Fibroblast of peridontal ligament (primary cell): ENCODE results near the gene NDUFS6.
"Not testable (repeated sequence)": the region's sequence is repeated elsewhere in the genome, so short reads cannot be mapped to it uniquely, and the experiment has no call there.

Source experiments
- DNase-seq: peaks from one replicate; pipeline ENCODE4 v3.0.0-alpha.2; 2010; ENCODE audit errors: extremely low read depth

Gene NDUFS6

DNA sequence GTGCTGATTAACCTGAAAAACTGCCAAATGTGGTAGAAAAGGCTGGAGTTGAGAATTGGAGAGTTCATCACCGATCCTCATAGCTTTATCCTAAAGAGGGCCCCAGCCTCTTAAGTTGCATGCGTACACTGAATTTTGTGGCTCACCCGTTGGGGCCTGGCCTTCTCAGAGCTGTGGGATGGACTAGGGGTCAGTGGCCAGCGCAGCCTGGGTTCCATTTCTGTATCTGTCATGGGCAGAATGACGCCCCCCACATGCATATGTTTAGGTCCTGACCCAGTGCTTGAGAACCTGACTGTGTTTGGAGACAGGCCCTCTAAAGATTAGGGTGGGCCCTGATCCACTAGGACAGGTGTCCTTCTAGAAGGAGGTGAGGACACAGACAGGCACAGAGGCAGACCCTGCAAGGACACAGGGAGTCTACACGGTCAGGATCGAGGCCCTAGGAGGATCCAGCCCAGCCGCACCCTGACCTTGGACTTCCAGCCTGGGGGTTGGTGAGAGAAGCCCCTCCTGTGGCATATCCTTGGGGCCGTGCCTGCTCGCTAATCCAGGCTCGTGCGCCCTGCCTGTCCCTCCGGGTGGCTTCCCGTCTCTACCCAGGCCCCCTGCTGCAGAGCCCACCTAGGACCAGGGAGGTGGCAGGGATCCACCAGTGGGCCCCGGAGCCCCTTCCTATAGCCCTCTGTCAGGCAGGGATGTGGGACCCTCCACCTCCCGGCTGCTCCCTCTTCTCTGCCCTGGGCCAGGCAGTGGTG is 32.2 kb downstream of the NDUFS6 start:
- no peak for DNase-seq

DNA sequence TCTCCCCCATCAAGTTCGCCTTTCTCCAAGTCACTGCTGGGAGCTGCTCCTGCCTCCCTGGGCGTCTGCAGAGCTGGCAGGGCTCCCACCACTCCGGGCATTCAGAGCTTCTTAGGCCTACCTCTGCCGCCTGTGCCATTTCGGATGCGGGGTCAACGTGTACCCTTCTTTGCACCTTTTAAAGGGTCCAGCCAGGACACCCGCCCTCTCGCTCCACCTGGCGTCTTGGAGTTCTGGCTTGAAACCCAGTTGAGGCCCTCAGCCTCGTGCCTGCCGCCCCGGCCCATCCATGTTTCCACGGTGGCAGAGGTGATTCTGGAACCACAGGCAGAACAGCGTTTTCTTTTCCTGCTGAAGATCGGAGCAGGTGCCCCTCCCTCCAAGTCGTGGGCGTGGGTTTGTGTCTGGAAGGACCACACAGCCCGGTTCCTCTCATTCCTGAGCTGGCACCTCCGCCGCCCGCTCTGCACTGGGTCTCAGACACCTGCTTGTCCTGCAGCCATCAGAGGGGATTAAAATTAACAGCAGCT is 32.9 kb downstream of the NDUFS6 start:
- no peak for DNase-seq

DNA sequence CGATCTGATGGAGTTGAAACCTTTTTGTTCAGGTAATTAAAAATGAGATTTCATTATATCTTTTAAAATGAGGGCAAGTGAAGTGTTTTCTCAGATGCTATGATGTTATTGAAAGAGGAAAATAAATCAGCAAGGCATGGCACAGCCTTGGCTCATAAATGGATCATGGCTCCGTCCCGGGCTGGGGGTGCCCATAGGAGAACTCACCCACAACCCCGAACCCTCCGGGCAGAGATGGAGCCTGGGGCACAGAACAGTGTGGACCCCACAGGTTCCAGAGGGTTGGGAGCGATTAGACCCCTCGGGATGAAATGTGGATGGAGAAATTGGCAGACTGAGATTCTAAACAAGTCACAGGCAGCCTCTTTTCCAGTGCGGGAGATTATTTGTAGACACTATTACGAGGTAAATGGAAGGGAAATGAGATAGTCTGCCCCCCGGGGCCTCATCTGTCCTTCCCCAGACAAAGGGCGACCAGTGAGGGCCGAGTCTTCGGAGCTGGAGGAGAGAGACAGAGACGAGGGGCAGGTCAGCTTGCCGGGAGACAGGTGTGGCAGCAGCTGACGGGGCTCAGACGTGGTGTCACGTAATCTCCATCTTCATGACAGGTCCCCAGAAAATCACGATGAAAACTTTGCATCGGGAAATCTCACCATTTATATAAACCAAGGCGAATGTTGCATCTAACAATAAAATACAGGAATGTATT is 33.7 kb downstream of the NDUFS6 start:
- no peak for DNase-seq

DNA sequence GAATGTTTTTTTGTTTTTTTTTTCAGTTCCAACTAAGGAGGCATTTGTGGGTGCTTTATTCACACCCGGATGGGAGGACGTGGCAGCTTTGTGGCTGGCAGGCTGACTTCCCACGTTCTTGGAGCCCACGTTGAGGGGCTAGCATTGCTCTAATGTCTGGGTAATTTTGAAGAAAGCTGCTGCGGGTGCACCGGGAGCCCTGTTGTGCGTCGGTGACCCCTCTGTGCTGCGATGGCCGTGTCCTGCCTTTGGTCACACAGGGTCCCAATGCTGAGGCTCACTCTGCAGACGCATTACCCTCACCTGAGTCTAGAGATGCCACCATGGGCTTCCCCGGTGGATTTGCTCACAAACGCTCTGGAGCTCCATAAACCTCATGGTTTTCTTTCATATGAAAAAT is 34.2 kb downstream of the NDUFS6 start:
- no peak for DNase-seq

- no peak for DNase-seq
Observed at GRCh38 chr5:1836176-1836890, 35.1 kb downstream of the NDUFS6 start.

GRCh38 chr5:1836891-1837880 is 36.0 kb downstream of the NDUFS6 start:
- DNase-seq: no peak

GRCh38 chr5:1838013-1838412 is 36.8 kb downstream of the NDUFS6 start:
- DNase-seq: no peak

GRCh38 chr5:1840071-1840547 is 38.9 kb downstream of the NDUFS6 start:
- no peak for DNase-seq

DNA sequence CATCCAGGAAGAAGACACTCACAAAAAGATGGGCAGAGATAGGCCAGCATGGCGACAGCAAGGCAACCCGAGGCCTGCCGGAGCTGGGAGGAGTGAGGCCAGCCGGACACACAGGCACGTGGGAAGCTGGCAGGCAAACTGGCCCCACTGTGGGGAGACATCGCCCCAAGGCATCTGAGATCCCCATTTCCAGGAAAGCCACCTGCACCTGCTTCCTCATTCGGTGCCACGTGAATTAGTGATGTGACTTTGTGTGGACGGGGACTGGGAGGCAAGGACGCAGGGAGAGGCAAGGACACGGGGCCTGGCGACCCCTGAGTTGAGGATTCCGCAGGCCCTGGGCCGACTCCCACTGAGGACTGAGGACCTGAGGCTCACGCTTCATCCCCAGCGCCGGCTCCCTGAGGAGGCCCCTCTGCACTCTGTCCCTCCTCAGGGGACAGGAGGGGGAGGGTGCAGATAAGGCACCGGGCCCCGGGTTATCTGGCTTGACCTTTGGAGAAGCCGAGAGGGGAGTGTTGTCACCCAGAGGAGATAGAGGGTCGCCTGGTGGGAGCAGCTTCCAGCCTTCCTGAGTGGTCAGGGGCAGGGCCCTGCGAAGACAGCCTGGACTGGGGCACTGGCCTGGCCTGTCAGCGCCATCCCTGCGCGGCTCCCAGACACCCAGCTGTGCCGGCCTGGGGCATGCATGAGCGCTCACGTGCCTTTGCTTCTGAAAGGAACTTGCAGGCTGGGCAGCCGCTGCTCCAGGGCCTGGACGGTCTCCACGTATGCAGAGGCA is 39.7 kb downstream of the NDUFS6 start:
- DNase-seq: no peak

- no peak for DNase-seq
Observed at GRCh38 chr5:1842004-1842819, 41.0 kb downstream of the NDUFS6 start.

DNA sequence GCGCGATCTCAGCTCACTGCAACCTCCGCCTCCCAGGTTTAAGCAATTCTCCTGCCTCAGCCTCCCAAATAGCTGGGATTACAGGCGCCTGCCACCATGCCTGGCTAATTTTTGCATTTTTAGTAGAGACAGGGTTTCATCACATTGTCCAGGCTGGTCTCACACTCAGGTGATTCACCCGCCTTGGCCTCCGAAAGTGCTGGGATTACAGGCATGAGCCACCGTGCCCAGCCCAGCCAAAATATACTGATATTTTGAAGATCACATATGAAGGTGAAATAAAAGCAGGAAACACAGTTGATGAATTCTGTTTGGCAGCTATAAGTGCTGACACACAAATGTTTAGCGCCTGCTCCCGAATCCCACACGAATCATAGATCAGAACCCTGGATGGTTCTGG is 42.6 kb downstream of the NDUFS6 start:
- DNase-seq: not testable (repeated sequence)

DNA sequence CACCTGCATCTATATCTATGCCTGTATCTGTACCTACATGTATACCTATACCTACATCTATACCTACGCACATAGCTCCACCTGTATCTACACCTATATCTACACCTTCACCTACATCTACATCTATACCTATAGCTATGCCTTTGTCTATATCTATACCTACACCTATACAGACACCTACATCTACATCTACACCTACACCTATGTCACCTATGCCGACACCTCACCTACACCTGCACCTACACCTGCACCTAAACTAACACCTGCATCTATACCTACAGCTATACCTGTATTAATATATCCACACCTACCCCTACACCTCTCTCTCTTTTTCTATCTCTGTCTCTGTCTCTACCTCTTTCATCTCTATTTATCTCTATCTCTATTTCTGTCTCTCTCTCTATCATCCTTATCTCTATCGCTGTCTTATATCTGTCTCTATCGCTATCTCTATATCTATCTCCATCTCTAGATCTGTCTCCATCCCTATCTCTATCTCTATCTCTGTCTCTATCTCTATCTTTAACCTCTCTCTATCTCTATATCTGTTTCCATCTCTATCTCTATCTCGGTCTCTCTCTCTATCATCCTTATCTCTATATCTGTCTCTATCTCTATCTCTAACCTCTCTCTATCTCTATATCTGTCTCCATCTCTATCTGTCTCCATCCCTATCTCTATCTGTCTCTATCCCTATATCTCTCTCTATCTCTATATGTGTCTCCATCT is 43.7 kb downstream of the NDUFS6 start:
- no peak for DNase-seq

- DNase-seq: no peak
Observed at GRCh38 chr5:1845696-1846095, 44.5 kb downstream of the NDUFS6 start.

GRCh38 chr5:1846583-1846982 is 45.4 kb downstream of the NDUFS6 start:
- no peak for DNase-seq

DNA sequence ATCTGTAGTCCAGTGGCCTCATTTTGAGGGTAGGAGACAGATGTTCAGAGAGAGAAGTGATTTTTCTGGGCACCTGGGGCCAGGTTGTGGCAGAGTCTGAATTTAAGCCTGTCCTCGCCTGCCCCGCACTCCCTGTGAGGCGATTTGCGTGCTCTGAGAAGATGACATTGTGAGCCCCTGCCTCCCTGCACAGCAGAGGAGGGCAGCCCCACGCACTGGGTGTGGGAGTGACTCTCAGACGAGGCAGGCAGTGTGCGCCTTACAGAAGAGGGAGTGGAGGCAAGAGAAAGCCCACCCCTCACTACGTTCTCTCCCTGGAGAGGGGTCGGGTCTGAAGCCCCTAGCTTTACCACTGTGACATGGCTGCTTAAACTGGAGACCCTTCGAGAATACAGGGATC is 45.8 kb downstream of the NDUFS6 start:
- no peak for DNase-seq

- DNase-seq: no peak
Observed at GRCh38 chr5:1847611-1848010, 46.4 kb downstream of the NDUFS6 start.

DNA sequence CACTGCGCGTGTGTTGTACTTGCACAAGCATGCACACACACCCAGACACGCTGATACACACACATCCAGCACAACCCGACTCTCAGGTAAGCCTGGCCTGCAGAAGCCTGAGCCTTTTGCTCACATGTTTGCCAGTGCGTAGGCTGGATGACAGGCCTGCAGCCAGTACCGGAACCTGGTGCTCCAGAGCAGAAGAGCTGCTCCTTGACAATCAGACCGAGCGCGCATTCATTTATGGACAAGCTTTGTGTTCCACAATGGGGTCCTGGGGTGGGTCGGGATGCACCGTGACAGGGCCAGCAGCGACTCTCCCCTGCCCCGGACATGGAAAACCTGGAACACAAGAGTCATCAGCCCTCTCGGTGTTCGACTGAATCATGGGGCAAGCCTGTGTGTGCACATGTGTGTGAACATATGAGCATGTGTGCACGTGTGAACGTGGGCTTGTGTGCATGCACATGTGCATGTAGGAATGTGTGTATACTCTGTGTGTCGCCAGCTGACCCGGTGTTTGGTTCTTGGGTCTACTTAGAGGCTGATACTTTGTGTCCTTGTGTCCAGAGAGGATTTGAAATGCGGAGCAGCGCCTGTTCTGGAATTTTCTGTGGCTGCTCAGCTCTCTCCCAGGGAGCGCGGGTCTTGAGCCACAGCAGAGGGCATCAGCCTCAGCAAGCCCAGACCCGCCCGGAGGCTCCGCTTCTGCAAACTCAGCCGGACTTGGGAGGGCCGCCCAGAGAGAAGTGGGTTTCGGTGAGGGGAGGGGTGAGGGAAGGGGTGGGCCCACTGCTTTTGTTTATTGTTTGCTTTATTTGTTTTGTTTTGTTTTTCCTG is 49.3 kb downstream of the NDUFS6 start:
- DNase-seq: no peak
